NCI-H748 treated with DMSO at 0.1 percent for 48 hours (cell line): ENCODE results near the gene FANCL.
"Not testable (repeated sequence)": the region's sequence is repeated elsewhere in the genome, so short reads cannot be mapped to it uniquely, and the experiment has no call there.

ENCODE experiments used
- DNase-seq: peaks from one replicate; lab custom pipeline; 2025; lab: John Stamatoyannopoulos, UW

Gene FANCL

DNA sequence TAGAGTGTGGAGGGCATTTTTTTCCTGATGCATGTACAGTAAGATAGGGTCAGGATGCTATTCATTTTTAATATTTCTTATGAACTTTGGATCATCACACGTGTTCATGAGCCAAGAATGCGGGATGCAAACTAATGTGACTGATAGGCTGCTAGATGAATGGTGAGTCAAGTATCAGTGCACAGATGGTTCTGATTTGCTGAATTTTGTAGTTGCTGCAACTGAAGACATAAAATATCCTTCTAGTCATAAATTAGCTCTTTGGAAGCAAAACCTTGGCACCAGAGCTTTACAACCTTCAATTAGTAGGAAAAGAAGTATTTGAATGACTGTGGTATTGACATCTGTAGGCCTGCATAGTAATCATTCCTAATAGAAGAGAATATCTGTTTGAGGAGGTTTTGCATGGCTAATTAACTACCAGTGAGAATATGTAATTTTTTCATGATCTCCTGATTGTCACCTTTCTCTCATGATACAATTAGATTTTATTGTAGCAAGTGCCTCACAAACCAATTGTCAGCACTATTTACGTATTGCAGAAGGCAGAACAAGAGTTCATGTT is 100.5 kb downstream of the FANCL start:
- DNase-seq, result no peak

DNA sequence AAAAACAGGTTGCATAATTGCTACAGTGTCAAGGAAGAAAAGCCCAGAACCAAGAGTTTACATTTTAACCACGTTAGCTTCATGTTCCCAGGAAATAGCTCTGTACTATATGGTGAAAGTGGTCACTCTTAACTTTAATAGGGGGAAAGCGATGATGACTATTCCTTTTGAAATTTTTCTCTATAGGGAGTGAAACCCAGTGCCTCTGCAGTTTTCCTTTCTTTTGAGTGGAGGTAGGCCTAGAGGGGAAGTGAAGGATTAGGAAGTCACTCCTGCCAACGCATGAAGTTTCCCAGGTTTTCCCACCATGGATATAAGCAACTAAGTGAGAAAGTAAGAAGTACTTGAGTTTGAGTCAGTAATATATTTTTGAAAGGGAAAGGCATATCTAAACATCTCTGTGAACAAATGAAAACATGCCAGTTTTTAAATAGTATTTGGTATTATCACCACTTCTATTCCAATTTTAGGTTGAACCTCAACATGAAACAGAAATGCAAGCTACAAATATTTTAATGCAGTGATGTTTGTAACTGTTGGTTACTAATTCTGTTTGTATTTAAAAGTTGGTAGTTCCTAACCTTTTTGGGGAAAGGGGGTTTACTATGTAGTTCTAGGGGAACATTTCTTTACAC is 102.6 kb downstream of the FANCL start:
- DNase-seq, result no peak

DNA sequence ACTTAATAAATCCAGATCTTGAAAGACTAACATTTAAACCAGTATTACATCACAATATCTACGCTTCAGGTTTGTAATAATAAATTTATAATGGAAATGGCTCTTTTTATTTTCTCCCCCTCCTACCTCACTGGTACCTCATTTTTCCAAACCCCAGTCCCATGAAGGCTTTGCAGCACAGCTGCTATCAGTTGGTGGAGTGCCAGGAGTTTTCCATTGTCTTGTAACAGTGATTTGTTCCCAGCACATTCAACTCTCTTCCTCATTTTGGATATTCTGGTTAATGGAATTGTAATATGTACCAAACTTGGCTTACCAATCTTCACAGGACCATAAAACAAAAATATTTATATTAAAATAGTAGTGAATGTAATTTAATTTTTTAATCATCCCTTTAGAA is 103.3 kb downstream of the FANCL start:
- DNase-seq, result no peak

- DNase-seq, result no peak
Observed at GRCh38 chr2:58137221-58137620, 103.9 kb downstream of the FANCL start.

GRCh38 chr2:58135861-58136260 is 105.3 kb downstream of the FANCL start:
- no peak for DNase-seq

DNA sequence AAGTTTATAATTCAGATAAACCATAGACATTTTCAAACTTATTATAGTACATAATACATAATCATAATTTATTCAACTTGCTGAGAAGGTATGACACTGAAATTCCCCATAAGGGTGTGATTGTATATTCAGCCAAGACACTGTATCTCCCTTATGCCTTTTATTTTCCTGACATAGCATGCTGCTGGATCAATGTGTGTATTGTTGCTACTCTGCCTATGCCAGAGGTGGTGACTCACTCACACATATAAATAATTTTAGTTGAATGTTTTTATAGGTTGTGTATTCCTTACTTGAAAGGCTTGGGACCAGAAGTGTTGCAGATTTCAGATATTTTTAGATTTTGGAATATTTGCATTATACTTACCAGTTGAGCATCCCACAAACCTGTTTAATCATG is 107.7 kb downstream of the FANCL start:
- DNase-seq, result no peak

- DNase-seq, result no peak
Observed at GRCh38 chr2:58131191-58132011, 109.7 kb downstream of the FANCL start.

DNA sequence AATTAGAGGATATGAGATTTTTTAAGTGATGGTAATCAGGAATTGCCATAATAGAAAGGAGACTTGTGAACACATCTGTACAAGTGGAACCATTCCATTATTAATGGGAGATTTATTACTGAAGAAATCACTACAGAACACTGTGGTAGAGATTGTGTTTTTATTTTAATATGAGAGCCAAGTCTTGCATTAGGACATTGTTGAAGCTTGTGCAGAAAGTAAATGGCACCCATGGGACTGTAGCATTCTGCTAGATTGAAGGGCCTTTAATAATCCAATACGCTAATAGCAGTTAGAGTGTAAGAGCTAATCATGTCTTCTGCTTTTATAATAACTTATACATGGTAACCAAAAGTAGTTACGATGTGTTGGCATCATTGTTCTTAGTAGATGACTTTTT is 110.9 kb downstream of the FANCL start:
- no peak for DNase-seq

DNA sequence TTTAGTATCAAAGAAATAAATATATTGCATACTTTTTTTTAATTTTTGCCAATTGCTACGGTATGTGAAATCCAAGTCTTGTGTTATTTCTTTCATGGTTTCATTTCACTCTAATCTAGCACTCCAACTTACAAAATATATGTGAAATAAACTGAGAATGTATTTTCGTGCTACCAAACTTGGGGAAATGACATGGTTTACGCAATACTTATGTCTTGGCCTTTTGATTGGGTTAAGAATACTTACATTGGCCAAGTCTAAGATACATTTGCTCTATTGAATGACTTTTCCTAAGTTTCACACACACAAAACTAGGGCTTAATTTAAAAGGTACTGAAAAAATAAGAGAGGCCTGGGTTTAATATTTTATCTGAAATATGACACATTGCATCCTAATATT is 114.0 kb downstream of the FANCL start:
- no peak for DNase-seq

DNA sequence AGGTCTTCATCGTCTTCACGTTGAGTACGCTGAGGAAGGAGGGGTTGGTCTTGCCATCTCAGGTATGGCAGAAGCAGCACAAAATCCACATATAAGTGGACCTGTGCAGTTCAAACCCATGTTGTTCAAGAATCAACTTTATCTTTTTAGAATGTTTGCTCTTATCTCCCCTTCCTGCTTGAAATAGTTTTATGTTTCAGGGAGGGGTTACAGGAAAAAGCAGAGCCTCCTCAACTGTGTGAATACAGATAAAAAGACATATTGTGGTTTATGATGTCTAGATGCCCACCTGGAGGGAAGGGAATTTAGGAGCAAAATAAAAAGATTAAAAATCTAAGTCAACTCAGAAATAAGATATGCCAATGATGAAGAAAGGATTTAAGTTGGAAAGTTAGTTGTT is 118.6 kb downstream of the FANCL start:
- DNase-seq, result no peak

DNA sequence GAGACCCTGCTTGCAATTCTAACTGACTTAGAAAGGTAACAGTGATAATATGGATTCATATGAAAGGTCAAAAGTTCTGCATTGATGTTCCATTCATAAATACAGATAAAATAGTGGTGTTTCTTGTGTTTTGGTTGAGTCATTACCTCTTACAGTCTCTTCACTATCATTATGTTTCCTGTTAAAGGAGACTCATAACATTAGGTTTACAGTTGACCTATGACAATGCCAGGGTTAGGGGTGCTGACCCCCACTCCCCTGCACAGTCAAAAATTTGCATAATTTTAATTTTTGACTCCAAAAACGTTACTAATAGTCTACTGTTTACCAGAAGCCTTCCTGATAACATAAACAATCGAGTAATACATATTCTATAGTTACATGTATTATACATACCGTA is 119.1 kb downstream of the FANCL start:
- DNase-seq, result no peak

GRCh38 chr2:58120626-58121229 is 120.4 kb downstream of the FANCL start:
- DNase-seq, result no peak

GRCh38 chr2:58113563-58113962 is 127.6 kb downstream of the FANCL start:
- DNase-seq, result not testable (repeated sequence)

GRCh38 chr2:58110765-58111164 is 130.4 kb downstream of the FANCL start:
- DNase-seq, result no peak

DNA sequence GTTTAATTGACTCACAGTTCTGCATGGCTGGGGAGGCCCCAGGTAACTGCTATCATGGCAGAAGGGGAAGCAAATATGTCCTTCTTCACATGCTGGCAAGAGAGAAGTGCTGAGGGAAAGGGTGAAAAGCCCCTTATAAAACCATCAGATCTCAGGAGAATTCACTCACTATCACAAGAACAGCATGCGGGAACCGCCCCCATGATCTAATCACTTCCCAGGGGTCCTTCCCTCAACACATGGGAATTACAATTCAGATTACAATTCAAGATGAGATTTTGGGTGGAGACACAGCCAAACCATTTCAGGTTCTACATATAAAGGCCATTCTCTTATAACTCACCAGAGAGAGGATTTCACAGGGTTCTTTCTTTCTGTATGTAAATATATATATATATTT is 131.6 kb downstream of the FANCL start:
- DNase-seq, result no peak
